DMS 273 treated with DMSO at 0.1 percent for 48 hours (cell line): Measurements from ENCODE around the gene GALNT16.

ENCODE experiments used
- DNase-seq: peaks from one replicate; lab custom pipeline; 2025; lab: John Stamatoyannopoulos, UW

The GALNT16 gene

GRCh38 chr14:69337984-69338383, 78.0 kb downstream of the GALNT16 start:
- no peak for DNase-seq

DNA sequence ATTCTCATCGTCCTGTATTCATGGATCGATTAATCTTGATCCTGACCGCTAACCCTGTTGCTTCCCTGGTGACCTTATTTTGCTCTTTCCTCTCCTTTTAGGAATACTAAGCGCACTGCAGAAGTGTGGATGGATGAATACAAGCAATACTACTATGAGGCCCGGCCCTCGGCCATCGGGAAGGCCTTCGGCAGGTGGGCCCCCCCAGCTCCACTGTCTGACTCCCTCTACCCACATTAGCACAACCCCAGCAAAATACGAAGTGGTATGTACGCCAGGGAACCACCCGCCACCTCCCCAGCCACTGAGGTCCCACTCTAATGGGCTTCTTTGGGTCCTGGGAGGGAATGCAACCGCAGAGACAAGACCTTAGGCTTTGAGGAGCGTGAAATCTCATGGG, 79.5 kb downstream of the GALNT16 start:
- DNase-seq: no peak

GRCh38 chr14:69342928-69343525, 83.1 kb downstream of the GALNT16 start:
- DNase-seq: no peak

DNA sequence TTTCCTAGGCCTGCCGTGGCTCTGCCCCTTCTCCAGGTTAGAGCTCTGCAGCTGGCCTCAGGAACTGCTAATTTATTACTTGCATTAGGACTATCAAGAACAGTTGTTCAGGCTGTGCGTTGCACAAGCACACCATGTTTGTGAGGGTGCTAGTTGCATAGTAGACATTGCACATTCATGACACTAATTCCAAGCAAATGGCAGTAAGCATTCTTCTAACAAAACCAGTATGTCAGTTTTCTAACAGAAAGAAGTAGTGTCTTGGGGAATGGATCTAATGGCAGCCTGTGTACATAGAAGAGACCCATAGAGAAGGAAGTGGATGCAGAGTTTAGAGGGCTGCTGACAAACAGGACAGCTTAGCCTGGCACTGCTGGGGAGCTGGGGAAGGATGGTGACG, 84.2 kb downstream of the GALNT16 start:
- no peak for DNase-seq

- no peak for DNase-seq
These were observed 85.4 kb downstream of the GALNT16 start for GRCh38 chr14:69345402-69345801.

DNA sequence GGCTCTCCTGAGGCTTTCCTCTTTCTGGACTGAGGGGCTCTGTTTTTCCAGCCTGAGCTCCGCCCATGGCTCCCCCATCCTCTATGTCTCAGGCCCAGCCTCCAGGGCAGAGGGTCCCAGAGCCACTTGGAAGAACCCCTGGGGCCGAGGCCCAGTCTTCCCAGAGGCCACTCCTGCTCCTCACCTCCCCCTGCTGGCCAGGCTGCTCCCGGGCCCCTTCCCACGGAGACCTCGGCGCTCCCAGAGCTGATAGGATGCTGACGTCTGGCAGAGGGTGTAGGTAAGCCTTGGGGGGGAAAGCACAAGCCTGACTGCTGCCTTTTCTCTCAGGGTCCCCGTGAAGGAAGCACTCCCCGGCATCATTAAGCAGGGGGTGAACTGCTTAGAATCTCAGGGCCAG, 86.8 kb downstream of the GALNT16 start:
- DNase-seq: no peak

DNA sequence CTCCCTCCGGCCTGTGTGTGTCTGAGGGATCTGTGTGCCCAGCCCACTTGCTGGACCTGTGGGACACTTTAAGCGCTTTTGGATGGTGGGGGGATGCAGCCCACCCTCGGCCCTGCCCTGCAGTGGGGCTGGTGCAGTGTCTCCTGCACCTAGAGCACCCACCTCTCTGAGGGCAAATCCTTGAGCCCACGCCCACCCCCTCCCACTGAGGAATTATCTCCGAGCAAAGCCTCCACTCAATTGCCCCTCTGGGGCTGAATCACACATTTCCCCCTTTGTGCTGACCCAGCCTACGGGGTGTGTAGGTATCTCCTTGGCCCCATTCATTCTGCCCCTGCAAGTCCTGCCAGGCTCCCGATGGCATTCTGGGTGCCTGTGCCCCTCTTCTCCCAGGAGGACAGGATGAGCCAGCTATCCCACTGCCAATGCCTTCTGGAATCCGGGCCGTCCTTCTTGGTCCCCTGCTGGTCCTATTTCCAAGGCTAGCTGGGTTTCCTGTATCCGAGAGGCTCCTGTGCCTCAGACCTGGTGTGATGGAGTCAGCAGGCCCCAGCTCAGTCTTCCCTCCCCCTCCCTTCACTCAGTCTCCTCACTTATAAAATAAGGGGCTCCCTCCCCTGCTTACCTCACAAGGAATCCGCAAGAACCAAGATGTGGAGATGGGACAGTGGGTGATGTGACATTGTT, 89.3 kb downstream of the GALNT16 start:
- DNase-seq: no peak

DNA sequence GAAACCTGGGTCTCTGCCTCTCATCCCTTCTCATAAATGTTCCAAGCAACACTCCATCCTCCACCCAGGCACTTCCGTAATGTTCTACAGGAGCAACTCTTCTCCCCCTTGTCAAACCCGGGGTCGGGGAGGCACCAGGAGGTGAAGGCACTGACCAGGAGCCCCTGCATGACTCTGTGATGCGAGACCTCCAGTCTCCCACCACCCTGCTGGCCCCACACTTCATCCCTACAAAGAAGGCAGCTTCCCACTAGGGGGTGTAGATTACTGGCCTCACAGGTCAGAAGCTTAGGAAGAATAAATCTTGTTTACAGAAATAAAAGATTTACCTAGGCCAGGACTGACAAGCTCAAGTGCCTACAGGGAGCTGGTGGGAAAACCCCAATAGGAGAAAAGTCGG, 90.9 kb downstream of the GALNT16 start:
- no peak for DNase-seq

GRCh38 chr14:69351385-69351784, 91.4 kb downstream of the GALNT16 start:
- no peak for DNase-seq

- no peak for DNase-seq
These were observed 92.0 kb downstream of the GALNT16 start for GRCh38 chr14:69351911-69352310.

- DNase-seq: no peak
These were observed 93.2 kb downstream of the GALNT16 start for GRCh38 chr14:69353168-69353567.

- no peak for DNase-seq
These were observed 94.6 kb downstream of the GALNT16 start for GRCh38 chr14:69354383-69355153.

GRCh38 chr14:69355154-69355597, 95.2 kb downstream of the GALNT16 start:
- no peak for DNase-seq

- DNase-seq: no peak
These were observed 95.8 kb downstream of the GALNT16 start for GRCh38 chr14:69355607-69356281.

- no peak for DNase-seq
These were observed 97.1 kb downstream of the GALNT16 start for GRCh38 chr14:69356903-69357543.

DNA sequence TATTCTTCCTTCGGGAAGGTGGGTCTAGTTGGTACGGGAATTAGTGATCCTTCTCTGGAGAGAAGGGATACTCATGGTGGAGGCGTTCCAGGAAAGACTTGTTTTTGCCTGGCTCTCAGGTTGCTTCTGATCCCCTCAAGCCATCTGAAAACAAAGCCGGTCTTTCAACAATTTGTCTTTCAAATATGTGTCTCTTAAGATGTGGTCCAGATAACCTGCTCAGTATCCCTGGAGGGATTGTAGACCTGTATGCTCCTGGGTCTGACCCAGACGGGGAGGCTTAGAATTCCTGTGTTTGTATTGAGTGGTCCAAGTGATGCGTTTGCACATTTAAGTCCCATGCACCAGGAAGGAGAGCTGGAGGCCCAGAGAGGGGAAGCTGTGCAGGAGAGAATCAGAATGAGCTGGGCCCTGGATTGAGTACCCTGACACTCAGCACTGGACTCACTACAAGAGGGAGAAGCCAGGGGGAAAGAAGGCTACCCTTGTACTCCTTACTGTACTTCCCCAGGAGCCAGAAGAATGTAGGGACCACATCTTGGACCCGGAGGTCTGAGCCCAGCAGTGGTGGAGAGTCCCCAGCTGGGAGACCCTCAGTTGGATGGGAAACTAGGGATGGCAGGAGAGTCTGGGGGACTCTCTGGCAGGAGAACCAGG, 97.7 kb downstream of the GALNT16 start:
- no peak for DNase-seq

DNA sequence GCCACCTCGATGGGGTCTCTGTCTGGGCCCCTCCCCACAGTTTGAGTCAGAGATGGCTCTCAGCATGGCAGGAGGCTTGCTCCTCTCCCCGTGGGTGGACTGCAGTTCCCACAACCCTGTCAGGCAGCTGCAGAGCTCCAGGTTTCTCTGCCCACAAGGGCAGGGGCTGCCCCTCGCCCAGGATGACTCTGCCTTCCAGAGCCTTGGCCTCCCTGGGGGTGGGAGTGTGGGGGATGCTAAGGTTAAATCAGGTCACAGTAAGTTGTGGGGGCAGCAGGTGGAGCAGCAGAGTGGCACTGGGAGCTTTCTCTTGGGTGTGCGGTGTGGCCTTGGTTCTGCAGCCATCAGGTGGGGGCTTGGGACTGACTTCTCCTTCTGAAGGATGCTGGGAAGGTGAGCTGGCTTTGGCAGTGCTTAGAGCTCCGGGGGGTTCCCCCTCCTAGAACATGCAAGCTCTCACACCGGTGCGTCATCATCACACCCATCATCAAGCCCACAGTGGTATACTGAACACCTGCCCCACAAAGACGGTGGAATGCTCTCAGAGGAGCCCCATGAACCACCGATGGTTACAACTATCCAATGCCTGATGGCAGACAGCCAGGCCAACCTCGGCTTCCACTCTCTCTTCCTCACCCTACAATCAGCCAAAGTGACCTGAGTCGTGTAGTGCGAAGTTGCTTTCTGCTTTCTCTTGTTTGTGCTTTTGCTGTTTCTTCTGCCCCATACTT, 98.4 kb downstream of the GALNT16 start:
- no peak for DNase-seq

GRCh38 chr14:69358966-69359365, 99.0 kb downstream of the GALNT16 start:
- DNase-seq: no peak

DNA sequence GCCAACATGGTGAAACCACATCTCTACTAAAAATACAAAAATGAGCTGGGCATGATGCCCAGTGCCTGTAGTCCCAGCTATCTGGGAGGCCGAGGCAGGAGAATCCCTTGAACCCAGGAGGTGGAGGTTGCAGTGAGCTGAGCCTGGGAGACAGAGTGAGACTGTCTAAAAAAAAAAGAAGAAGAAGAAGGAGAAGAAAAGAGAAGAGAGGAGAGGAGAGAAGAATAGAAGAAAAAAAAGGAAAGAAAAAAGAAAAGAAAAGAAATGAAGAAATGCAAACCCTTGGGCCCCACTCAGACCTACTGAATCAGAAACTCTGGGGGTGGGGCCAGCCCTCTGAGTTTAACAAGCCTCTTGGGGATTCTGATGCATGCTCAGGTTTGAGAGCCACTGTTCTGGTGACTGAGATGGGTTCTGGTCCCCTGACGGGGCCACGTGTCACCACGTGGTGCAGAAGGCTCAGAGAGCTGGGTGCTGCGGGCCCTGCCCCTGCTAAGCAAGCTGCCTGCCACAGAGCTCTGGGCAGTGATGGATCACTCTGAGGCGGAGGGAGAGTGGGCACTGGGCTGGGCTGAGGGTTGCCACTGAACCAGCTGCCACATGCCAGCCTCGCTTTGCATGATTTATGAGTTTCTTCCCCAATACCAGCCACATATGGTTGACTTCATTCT, 100.6 kb downstream of the GALNT16 start:
- no peak for DNase-seq

DNA sequence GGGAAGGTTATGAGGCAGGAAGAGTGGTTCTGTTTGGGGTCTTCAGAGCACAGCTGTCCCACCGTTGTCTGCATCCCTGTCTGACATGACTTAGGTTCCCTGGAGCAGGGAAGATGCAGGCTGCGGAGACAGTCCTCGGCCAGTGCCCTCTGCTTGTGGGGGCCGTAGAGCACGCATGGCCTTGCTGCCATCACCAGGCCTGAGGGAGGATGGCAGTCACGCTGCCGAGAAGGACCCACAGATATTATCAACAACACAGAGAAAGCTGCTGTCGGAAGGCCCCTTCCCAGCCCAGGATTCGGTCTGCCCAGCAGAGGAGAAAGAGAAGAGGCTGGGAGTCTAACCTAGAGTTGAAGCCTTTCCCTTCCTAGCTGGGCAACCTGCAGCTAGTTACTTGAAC, 103.1 kb downstream of the GALNT16 start:
- DNase-seq: no peak
